ENCODE data around the gene TADA1.

DNA sequence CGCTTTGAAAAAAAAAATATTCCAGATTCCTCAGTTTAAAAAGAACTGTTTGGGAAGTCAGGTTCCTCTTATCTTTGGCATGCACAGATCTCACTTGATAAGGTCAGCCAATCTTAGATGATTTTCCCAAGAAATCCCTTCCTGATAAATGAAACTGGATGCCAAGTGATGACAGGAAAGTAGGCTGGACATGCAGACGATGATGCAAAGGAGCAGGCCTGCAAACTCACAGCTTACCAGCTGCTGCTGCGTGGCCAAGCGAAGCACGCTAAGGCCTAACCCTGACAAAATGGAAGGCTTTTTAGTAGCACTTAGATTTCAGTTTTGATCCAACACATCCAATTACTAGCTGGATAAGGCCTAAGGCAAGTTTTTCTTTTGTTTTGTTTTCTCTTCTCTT lies 10.1 kb downstream of the TADA1 start:
- TF ChIP-seq CTCF (IDR thresholded peaks at IDR 0.05) (no peak), TEAD4 (CRISPR knock-in tag; IDR thresholded peaks at IDR 0.05) (no peak), ETV6 (CRISPR knock-in tag; IDR thresholded peaks at IDR 0.05) (no peak), TCF7 (CRISPR knock-in tag; IDR thresholded peaks at IDR 0.05; ENCODE audit: low read depth) (no peak), USF1 (CRISPR knock-in tag; IDR thresholded peaks at IDR 0.05) (no peak)
- TF ChIP-seq, protein P1, sequence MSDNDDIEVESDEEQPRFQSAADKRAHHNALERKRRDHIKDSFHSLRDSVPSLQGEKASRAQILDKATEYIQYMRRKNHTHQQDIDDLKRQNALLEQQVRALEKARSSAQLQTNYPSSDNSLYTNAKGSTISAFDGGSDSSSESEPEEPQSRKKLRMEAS (CRISPR knock-in tag; IDR thresholded peaks at IDR 0.05), result no peak
- TF ChIP-seq, protein P2, sequence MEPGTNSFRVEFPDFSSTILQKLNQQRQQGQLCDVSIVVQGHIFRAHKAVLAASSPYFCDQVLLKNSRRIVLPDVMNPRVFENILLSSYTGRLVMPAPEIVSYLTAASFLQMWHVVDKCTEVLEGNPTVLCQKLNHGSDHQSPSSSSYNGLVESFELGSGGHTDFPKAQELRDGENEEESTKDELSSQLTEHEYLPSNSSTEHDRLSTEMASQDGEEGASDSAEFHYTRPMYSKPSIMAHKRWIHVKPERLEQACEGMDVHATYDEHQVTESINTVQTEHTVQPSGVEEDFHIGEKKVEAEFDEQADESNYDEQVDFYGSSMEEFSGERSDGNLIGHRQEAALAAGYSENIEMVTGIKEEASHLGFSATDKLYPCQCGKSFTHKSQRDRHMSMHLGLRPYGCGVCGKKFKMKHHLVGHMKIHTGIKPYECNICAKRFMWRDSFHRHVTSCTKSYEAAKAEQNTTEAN (CRISPR knock-in tag; IDR thresholded peaks at IDR 0.05), result no peak
- TF ChIP-seq, protein P3, sequence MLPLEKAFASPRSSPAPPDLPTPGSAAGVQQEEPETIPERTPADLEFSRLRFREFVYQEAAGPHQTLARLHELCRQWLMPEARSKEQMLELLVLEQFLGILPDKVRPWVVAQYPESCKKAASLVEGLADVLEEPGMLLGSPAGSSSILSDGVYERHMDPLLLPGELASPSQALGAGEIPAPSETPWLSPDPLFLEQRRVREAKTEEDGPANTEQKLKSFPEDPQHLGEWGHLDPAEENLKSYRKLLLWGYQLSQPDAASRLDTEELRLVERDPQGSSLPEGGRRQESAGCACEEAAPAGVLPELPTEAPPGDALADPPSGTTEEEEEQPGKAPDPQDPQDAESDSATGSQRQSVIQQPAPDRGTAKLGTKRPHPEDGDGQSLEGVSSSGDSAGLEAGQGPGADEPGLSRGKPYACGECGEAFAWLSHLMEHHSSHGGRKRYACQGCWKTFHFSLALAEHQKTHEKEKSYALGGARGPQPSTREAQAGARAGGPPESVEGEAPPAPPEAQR (CRISPR knock-in tag; IDR thresholded peaks at IDR 0.05), result no peak
